GM18505 (cell line): ENCODE results near the gene DNAJC25.
"Not testable (repeated sequence)": the region's sequence is repeated elsewhere in the genome, so short reads cannot be mapped to it uniquely, and the experiment has no call there.

Source experiments
- ATAC-seq: cut with Tn5 transposase; IDR thresholded peaks from one replicate; pipeline ENCODE4 v1.9.1; 2021; ENCODE audit not compliant: unreplicated experiment
- POLR2A ChIP-seq: IDR thresholded peaks from 4 replicates; pipeline ENCODE4 v1.6.1; 2011; ENCODE audit warnings: borderline replicate concordance; ENCODE audit not compliant: insufficient read depth, insufficient read length; ENCODE audit errors: extremely low read depth

The DNAJC25 gene

DNA sequence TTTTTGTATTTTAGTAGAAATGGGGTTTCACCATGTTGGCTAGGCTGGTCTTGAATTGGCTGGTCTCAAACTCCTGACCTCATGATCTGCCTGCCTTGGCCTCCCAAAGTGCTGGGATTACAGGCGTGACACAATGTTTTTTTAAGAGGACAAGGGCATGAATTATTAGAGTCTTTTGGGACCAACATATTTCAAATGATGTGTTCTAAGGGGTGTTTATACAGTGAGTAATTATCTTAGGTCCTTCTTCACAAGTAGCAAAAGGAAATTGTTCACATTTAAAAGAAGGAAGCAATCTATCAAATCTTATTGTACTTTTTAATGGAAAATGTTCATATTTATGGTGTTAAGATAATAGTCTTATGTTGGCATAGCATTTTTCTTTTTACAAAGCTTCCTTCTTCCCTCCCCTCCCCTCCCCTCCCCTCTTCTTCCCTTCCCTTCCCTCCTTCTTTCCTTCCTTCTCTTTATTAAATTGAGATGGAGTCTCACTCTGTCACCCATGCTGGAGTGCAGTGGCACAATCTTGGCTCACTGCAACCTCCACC is 37.0 kb downstream of the DNAJC25 start:
- no peak for ATAC-seq
- TF ChIP-seq POLR2A = no peak

DNA sequence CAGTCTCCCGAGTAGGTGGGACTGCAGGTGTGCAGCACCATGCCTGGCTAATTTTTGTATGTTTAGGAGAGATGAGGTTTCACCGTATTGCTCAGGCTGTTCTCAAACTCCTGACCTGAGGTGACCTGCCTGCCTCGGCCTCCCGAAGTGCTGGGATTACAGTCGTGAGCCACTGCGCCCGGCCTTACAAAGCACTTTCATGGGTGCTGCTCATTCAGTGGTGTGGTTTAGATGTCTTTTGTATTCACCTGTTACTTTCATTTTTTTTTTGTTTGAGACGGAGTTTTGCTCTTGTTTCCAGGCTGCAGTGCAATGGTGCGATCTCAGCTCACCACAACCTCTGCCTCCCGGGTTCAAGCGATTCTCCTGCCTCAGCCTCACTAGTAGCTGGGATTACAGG is 37.5 kb downstream of the DNAJC25 start:
- ATAC-seq = not testable (repeated sequence)

GRCh38 chr9:111674319-111674718 is 43.2 kb downstream of the DNAJC25 start:
- TF ChIP-seq POLR2A = no peak
- no peak for ATAC-seq

DNA sequence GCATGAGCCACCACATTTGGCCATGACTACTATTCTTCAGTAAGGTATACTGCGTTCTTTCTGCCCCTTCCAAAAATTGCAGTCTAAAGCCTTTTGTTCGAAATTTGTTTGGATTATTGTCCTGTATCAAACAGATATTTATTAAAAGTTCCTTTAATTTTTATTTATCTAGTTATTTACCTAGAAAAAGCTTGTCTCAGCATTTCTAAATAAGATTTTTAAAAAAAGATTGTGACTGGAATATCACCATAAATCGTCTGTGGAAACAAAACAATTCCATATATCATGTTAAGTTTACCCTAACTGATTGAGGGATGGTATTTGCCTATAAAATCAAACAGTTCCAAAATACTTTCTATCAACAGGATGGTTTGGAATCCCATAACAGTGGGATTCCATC is 45.0 kb downstream of the DNAJC25 start:
- no peak for TF ChIP-seq POLR2A
- no peak for ATAC-seq

GRCh38 chr9:111678293-111678692 is 47.2 kb downstream of the DNAJC25 start:
- TF ChIP-seq POLR2A = no peak
- ATAC-seq = no peak

DNA sequence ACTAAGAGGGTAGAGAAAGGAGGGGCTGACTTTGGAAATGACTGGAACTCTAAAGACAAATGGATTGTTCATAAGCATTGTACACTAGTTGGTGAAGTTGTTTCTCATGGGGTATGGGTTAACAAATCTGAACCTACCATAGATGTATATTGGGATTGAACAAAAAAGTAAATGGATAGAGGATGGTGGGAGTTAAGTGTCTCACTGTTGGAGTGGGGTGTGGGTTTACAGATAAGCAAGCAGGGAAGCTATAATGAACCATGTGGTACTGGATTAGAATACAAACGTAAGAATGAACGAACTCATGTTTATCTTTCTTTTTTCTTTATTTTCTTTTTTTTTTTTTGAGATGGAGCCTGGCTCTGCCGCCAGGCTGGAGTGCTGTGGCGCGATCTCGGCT is 48.1 kb downstream of the DNAJC25 start:
- no peak for TF ChIP-seq POLR2A
- ATAC-seq = no peak

- TF ChIP-seq POLR2A = no peak
- ATAC-seq = no peak
These were observed 52.3 kb downstream of the DNAJC25 start for GRCh38 chr9:111683392-111683791.

DNA sequence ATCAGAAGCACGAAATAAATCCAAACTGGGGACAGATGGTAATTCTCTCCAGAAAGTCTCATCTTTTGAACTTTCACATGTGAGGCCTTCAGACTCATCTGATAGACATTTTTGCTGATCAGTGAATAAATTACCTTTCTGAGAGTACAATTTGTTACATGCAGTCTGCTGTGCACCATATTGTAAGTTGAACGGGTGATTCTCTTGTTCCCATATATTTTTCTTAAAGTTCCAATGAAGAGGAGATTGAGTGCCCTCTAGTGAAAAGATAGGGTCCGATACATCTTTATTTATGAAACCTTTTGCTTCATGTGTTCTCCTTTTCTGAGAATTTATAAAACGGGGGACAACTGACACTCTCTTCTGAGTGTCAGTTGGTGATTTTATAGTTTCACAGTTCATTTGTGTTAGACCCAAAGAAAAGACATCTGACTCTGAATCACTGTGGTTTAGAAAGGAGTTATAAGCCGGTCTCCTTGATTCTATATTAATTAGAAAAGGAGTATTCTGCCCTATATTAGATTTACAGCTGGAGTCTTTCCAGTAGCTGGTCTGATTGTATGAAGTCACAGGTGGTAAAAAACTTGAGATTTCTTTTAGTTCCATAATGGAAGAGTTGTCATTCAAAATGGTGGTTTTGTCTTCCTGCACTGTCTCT is 60.7 kb downstream of the DNAJC25 start:
- no peak for TF ChIP-seq POLR2A
- ATAC-seq = no peak

DNA sequence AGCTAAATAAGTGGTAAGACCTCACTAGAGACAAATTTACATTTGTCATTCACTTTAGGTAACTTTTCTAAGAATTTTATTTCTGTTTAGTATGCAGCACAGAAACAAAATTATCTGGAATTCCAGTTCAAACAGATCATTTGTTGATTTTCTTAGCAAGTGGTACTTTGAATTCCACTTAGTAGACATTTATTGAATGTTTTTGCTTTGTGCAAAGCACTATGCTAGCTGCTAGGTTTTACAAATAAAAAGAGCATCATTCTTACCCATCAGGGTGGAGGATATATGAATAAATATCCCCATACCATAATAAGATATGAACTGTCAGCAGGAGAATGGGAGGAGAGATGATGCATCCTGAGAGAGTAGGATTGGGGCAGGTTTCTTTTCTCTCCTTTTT is 65.7 kb downstream of the DNAJC25 start:
- ATAC-seq = no peak
- no peak for TF ChIP-seq POLR2A

DNA sequence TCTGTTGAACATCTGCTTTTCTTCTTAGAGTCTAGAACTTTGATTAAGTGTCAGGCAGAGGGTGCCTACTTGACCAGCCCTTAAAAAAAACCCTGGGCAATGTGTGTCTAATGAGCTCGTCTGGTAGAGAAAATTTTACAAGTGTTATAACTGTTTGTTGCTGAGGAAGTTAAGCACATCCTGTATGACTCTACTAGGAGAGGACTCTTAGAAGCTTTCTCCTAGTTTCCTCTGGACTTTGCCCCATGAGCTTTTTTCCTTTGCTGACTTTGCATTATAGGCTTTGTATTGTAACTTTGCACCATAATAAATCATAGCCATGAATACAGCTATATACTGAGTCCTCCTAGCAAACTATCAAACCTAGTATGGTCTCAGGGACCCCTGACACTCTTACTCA is 69.6 kb downstream of the DNAJC25 start:
- no peak for ATAC-seq
- no peak for TF ChIP-seq POLR2A
